Camera-type eye (tissue), 1 donor: Measurements from ENCODE around the gene ACOX1. TPM values are rescaled to one million over a fixed set of nuclear protein-coding genes. Genes with fewer than 3 reads are reported as not detected.

Experiments used
- total RNA-seq: library from RNA; depleted of rRNA; stranded (reverse); fragments of >200 nt; gene quantifications from one replicate; pipeline ENCODE4 v1.2.3, GENCODE V29; 2014

The ACOX1 gene
- 75.3 TPM for total RNA-seq

DNA sequence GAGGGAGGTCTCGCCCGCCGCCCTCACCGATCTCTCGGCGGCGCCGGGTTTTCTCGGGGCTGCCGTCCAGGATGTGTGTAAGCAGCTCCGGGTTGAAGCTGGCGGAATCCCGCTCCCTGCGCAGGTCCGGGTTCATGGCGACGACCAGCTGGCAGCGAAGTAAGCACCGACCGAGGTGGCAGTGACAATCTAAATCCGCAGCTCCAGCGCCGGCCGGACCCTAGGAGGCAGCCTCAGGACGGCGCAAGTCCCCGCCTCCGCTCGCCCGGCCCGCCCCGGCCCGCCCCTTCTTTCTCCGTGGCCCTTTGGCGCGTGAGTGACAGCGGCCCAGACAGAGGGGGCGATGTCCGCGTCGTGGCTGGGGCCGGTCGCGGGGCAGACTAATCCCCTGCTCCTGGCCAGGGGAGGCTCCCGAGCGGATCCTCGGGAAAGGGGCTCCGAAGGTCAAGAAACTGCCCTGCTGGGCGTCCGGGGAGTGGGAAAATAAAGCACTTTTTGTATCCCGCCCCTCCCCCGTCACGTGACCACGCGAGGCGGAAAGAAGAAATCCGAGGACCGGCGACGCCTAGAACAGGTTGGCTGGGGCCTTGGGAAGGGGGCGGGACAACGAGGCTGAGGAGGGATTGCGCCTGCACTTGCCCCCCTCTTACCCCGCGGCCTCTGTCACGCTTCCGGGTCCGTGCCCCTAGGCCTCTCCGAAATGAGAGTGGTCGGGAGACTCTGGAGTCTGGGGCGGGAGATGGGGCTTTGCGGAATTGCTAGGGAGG is at the start of gene ACOX1, which contains the start of gene TEN1:
Gene ACOX1, minus strand, starts transcription at position 229 of the 767 bp plus-strand sequence. Its CDS starts 93 bp downstream, at position 136.
Gene TEN1, plus strand, starts transcription at position 303 of the 767 bp plus-strand sequence. CDS start 6,953 bp downstream, outside the sequence.

DNA sequence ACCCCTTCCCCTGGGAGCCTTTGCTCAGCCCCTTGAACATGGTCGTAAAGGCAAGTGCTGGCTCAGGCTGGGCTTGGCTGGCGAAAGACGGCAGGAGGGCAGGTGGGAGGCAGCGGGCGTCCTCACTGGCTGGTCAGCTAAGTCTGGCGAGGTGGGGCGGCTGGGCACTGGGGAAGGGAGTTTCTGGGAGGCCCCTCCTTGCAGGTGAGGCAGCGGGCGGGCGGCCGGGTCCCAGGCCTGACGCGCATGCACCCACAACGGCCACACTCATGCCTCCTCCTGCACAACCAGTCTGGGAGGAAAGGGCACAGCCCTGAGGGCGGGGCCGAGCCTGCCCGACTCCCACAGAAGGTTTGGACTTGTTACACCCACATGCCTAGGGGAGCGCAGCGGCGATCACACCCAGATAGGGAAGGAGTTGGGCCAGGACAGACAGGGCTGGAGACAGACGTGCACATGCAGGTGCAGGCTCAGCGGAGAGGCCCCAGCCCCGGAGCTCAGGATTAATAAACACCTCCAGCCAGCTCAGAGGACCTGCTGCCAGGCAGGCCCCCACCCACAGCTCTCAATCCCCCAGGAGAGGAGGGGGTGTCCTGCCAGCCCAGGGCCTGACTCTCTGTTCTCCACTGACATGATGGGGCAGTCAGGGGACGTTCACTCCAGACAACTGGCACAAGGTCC is 48.3 kb upstream of the ACOX1 start, which contains the start of gene EVPL:
Gene EVPL, minus strand, starts transcription at position 148 of the 681 bp plus-strand sequence. Its CDS starts 108 bp downstream, at position 40.

DNA sequence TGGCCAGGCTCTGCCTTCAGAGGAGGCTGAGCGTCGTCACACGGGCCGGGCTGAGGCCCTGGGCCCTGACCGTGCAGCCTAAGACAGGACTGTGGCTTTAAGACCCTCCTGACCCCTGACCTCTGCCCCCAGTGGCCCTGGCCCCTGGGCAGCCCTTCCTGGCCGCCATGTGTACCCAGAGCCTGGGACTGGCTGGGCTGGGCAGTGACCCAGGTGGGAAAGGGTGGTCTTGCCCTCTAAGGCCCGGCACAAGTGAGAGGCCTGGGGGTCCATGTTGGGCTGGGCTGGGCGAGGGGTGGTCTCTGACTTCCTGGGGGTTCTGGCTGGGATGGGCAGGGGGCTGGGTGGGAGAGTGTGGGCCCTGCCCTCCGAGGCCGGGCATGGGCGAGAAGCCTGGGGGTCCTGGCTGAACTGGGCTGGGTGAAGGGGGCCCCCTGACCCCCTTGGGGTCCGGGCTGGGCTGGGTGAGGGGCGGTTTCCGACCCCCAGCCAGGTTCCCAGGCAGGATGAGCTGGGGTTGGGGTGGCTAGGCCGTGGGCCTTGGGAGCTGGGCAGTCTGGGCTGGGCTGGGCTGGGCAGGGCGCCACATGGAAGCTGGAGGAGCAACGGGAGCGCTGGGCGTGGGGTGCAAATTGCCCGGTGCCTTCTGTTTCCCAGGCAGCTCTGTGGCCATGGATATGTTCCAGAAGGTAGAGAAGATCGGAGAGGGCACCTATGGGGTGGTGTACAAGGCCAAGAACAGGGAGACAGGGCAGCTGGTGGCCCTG is 22.0 kb upstream of the ACOX1 start, which contains the start of gene CDK3:
Gene CDK3, plus strand, starts transcription at position 101 of the 767 bp plus-strand sequence. Its CDS starts 571 bp downstream, at position 672.

DNA sequence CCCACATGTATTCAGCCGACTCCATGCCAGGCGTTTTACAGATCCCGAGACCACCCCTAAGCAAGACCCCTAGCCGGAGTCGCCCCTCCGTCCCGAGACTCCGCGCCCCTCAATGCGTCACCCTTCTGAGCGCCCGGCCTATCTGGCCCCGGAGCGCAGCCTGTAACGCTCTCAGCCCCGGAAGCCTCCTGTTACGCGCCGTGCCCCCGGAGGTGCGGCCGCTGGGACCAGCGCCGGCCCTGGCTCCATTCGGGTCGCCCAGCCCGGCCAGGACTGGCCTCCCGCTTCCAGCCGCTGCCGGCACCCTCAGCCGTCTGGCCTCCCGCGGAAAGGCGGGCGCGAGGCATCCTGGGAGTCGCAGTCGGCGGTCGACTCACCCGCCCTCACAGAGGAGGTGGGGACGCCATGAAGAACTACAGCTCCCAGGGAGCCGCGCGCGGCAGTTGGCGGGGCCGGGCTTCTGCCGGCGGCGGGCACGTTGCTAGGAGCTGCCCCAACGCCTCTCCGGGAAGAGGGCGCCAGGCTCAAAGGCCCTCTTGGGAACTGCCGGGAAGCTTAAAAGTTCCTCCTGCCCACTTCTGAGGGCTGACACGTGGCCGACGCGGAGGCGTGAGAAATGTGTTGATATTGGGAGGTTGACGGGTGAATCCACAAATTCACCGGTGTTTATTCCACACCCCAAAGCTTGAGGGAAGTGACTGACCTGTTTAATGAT is 38.1 kb downstream of the ACOX1 start, which contains the start of gene FBF1:
Gene FBF1, minus strand, starts transcription at position 316 of the 715 bp plus-strand sequence. CDS start 2,893 bp downstream, outside the sequence.

DNA sequence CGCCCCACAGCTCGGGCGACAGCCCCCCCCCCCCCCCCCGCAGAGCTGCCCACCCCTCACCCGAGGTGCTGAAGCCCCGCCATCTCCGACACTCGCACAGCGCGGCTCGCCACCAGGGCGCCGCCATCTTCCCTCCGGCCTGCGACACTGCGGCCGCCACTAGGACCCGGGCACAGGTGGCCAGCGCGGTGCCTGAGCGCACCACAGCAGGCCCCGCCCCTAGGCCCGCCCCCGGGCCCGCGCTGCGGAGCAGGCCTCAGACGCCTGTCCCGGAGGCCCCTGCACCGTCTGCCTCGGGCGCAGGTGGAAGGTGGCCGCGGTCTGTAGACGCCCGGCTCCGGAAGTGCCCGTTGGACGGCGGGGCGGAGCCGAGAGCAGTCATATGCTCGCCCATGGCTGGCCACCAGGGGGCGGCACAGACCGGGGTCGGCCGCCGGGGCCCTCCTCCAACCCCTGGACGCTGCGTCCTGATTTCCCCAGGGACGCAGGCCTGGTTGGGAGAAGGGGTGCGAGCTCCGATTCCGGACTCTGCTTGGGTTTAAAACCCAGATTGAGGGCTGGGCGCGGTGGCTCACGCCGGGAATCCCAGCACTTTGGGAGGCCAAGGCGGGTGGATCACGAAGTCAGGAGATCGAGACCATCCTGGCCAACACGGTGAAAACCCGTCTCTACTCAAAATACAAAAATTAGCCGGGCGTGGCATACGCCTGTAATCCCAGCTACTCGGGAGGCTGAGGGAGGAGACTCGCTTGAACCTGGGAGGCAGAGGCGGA is 74.0 kb downstream of the ACOX1 start, which contains the start of gene MRPL38:
Gene MRPL38, minus strand, starts transcription at position 136 of the 773 bp plus-strand sequence. Its CDS starts 9 bp downstream, at position 127.

DNA sequence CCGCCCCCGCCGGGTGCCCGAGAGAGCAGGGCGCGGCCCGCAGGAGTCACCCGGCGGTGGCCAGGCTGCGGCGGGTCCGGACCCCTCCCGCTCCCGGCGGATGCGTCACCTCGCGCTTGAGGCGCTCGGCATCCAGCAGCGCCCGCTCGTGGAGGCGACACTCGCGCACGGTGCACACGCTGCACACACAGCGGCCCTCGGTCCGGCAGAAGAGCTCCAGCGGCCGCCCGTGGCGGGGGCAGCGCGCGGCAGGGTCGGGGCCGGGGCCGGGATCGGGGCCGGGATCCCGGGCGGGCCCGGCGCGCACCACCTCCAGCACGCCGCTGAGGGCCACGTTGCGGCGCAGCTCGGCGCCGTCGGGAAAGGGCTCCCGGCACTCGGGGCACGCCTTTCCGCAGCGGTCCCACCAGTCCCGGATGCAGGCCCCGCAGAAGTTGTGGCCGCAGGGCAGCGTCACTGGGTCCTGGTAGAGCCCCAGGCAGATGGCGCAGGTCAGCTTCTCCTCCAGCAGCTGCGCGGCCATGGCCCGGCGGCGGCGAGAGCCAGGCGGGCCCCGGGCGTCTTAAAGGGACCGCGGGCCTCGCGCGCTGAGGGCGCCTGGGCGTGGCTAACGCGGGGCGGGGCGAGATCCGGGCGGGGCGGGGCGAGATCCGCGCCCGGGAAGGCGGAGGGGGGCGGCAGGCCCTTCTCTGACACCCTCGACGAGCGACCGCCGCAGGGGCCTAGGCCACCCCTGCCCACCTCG is 82.4 kb downstream of the ACOX1 start, which contains the start of gene TRIM65:
Gene TRIM65, minus strand, starts transcription at position 537 of the 745 bp plus-strand sequence. Its CDS starts 14 bp downstream, at position 523.

Other genes starting within 250 kb of the ACOX1 start
- gene GALK1, start 214.0 kb downstream of the ACOX1 start, total RNA-seq, result 14.5 TPM
- 78.4 TPM for gene UNK, start 194.4 kb downstream of the ACOX1 start, total RNA-seq
- 5.0 TPM for gene UNC13D, start 134.8 kb downstream of the ACOX1 start, total RNA-seq
- 50.5 TPM for gene WBP2, start 123.8 kb downstream of the ACOX1 start, total RNA-seq
- gene TRIM47, start 100.6 kb downstream of the ACOX1 start, total RNA-seq, result 14.9 TPM
- gene TRIM65, start 82.2 kb downstream of the ACOX1 start, total RNA-seq, result 24.4 TPM
- gene MRPL38, start 74.3 kb downstream of the ACOX1 start, total RNA-seq, result 45.7 TPM
- gene FBF1, start 38.1 kb downstream of the ACOX1 start, total RNA-seq, result 19.8 TPM
- 22.5 TPM for gene TEN1, start 74 bp upstream of the ACOX1 start, total RNA-seq
- 7.5 TPM for gene CDK3, start 21.7 kb upstream of the ACOX1 start, total RNA-seq
- gene EVPL, start 48.1 kb upstream of the ACOX1 start, total RNA-seq, result 5.5 TPM
- gene SRP68, start 93.4 kb upstream of the ACOX1 start, total RNA-seq, result 57.0 TPM
- not detected for gene GALR2, start 95.6 kb upstream of the ACOX1 start, total RNA-seq
- not detected for gene ZACN, start 100.0 kb upstream of the ACOX1 start, total RNA-seq
- gene EXOC7, start 124.6 kb upstream of the ACOX1 start, total RNA-seq, result 131 TPM
- 1.6 TPM for gene FOXJ1, start 162.1 kb upstream of the ACOX1 start, total RNA-seq